GM12875 (cell line): Measurements from ENCODE around the gene FAM20B.

Experiments used
- H3K4me3 ChIP-seq: one replicate; pipeline ENCODE4 v1.5.1; 2011; ENCODE audit warnings: low read depth, low read length, control low read depth
- TF ChIP-seq, protein P1 (sequence below): IDR thresholded peaks from 2 replicates; pipeline ENCODE4 v1.5.1; 2011; ENCODE audit warnings: low read depth, mild to moderate bottlenecking, control low read depth, inconsistent platforms, low read length, moderate library complexity, borderline replicate concordance; ENCODE audit not compliant: insufficient read depth

FAM20B gene

DNA sequence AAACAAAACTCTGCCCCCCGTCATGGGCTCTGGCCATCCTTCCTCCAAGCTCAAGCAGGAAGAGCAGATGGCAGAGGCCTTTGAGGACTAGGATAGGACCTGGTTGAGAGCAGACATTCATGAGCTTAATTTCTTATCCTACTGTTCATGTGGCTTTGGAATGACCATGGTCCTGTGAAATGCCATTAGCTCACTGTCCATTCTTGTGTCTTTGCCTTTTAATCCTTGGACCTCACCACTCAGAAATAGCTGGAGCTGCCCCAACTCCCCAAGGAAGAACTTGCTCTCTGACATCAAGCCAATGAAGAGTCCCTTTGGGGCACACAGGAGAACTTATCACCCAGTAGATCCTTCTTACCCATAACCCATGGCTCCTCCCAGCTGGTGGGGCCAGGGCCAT, 11.6 kb upstream of the FAM20B start:
- H3K4me3 ChIP-seq: no peak overlapping the region
- TF ChIP-seq, protein P1, sequence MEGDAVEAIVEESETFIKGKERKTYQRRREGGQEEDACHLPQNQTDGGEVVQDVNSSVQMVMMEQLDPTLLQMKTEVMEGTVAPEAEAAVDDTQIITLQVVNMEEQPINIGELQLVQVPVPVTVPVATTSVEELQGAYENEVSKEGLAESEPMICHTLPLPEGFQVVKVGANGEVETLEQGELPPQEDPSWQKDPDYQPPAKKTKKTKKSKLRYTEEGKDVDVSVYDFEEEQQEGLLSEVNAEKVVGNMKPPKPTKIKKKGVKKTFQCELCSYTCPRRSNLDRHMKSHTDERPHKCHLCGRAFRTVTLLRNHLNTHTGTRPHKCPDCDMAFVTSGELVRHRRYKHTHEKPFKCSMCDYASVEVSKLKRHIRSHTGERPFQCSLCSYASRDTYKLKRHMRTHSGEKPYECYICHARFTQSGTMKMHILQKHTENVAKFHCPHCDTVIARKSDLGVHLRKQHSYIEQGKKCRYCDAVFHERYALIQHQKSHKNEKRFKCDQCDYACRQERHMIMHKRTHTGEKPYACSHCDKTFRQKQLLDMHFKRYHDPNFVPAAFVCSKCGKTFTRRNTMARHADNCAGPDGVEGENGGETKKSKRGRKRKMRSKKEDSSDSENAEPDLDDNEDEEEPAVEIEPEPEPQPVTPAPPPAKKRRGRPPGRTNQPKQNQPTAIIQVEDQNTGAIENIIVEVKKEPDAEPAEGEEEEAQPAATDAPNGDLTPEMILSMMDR: no peak

- no peak overlapping the region for H3K4me3 ChIP-seq
- TF ChIP-seq, protein P1: no peak
These were observed 10.3 kb upstream of the FAM20B start for GRCh38 chr1:179015396-179015795.

- H3K4me3 ChIP-seq: no peak overlapping the region
- TF ChIP-seq, protein P1: no peak
These were observed 8.8 kb upstream of the FAM20B start for GRCh38 chr1:179016706-179017382.

GRCh38 chr1:179017383-179018326, 8.0 kb upstream of the FAM20B start:
- TF ChIP-seq, protein P1: no peak

GRCh38 chr1:179021873-179022272, 3.8 kb upstream of the FAM20B start:
- TF ChIP-seq, protein P1: no peak
- H3K4me3 ChIP-seq: no peak overlapping the region

More at GRCh38 chr1:179017383-179018326, 8.0 kb upstream of the FAM20B start:
- no peak overlapping the region for H3K4me3 ChIP-seq

DNA sequence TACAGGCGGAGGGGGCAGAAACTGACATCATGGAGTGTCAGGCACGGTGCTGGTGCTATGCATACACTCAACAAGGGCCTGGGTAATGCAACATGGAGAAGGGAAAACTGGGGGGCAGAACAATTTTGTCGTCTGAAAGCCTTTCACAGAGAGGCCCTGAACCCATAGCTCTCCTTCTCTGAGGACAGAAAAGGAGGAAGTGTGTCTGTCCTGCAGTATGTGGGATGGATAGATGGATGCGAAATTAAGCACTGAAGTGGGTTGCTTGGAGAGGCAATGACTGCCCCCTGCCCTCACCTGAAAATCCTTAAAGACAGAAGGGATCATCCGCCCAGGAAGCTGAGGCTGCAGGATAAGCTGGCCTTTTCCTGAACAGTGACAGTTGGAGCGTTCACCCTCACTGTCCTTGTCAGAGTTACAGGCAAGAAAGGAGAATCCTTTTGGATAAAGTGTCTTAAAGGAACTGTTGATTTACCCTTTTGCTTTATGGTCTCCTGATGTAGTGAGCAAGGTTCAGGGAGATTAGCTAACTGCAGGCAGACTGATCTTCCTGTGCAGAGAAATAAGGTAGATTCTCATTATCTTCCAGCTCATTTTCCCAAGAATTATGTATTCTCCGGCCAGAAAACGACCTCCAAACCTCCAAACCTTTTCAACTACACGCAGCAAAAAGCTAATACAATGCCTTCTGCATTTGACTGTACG, 1.6 kb upstream of the FAM20B start:
- TF ChIP-seq, protein P1: no peak
- H3K4me3 ChIP-seq: no peak overlapping the region
